K562 (cell line): ENCODE results near the gene SLC2A4. TPM values are rescaled to one million over a fixed set of nuclear protein-coding genes. Genes with fewer than 3 reads are reported as not detected.

Experiments
- ARID4B ChIP-seq: sonication (generic); formaldehyde crosslinking; IDR thresholded peaks from 2 replicates; pipeline ENCODE4 v1.8.0; 2022; ENCODE audit warnings: mild to moderate bottlenecking, missing genetic modification reagents
- BRD4 ChIP-seq: fragments of 200-600 bp; sonication (generic); IDR thresholded peaks from 2 replicates; pipeline ENCODE4 v1.6.1; 2017; ENCODE audit warnings: inconsistent platforms
- GTF2E2 ChIP-seq: fragments of 200-800 bp; sonication (Bioruptor generic); IDR thresholded peaks from 2 replicates; pipeline ENCODE4 v1.6.1; 2016; ENCODE audit warnings: missing genetic modification characterization, missing compliant biosample characterization
- KLF13 ChIP-seq: fragments of 450-650 bp; IDR thresholded peaks from 2 replicates; pipeline ENCODE4 v1.6.1; 2016; ENCODE audit warnings: missing genetic modification characterization, low read depth, mild to moderate bottlenecking, missing compliant biosample characterization, moderate library complexity, borderline replicate concordance
- KLF6 ChIP-seq: fragments of 250-450 bp; sonication (Bioruptor Pico); IDR thresholded peaks from 2 replicates; pipeline ENCODE4 v1.4.0; 2020; ENCODE audit warnings: mild to moderate bottlenecking, moderate library complexity, borderline replicate concordance
- MCM5 ChIP-seq: fragments of 450-650 bp; IDR thresholded peaks from 2 replicates; pipeline ENCODE4 v1.6.1; 2016; ENCODE audit warnings: low read depth
- NFYB ChIP-seq: IDR thresholded peaks from 2 replicates; pipeline ENCODE4 v1.6.1; 2011; ENCODE audit warnings: mild to moderate bottlenecking, moderate library complexity; ENCODE audit not compliant: insufficient read length; ENCODE audit errors: extremely low read depth
- PCBP2 ChIP-seq: fragments of 200-400 bp; formaldehyde crosslinking; IDR thresholded peaks from 2 replicates; pipeline ENCODE4 v1.6.1; 2018; ENCODE audit warnings: low read length, low read depth, mild to moderate bottlenecking, moderate library complexity; ENCODE audit not compliant: poor library complexity, severe bottlenecking
- PHF8 ChIP-seq: fragments of 200-600 bp; sonication (generic); IDR thresholded peaks from 2 replicates; pipeline ENCODE4 v1.6.1; 2012; ENCODE audit warnings: mixed run types, mild to moderate bottlenecking, inconsistent platforms, low read length, moderate library complexity, borderline replicate concordance
- POLR2AphosphoS2 ChIP-seq: IDR thresholded peaks from 2 replicates; pipeline ENCODE4 v1.6.1; 2012; ENCODE audit warnings: low read length, improper control_type of control experiment
- ZKSCAN3 ChIP-seq: fragments of 250-450 bp; sonication (Bioruptor Pico); IDR thresholded peaks from 2 replicates; pipeline ENCODE4 v1.4.0; 2020
- ZMIZ1 ChIP-seq, 2 experiments: fragments of 150-350 bp in 1 of 2; IDR thresholded peaks; 2 replicates each; pipeline ENCODE4 v1.6.1; 2012 to 2016; ENCODE audit warnings: low read depth in 2 of 2, low read length in 2 of 2, mild to moderate bottlenecking in 1 of 2, moderate library complexity in 1 of 2
- ZNF232 ChIP-seq: sonication (generic); formaldehyde crosslinking; IDR thresholded peaks from 2 replicates; pipeline ENCODE4 v1.8.0; 2022; ENCODE audit warnings: mild to moderate bottlenecking, missing genetic modification reagents
- polyA plus RNA-seq, 8 experiments: library from polyadenylated mRNA; depleted of rRNA in 4 of 8; stranded (reverse) in 5 of 8; unstranded in 3 of 8; fragments of >200 nt; fragmentation: Nextera tagmentation in 2 of 8; fragmentation: Illumina TruSeq in 1 of 8; extraction: Ambion mirVana in 2 of 8; extraction: Trizol in 1 of 8; gene quantifications; 2 replicates each; pipeline versions ENCODE4 v1.2.1 to v1.2.3, GENCODE V29; 2011 to 2014; ENCODE audit warnings: inconsistent platforms in 1 of 8, missing spikeins in 1 of 8
- total RNA-seq, 7 experiments: library from RNA; depleted of rRNA in 6 of 7; stranded (reverse); fragments of >200 nt in 6 of 7; fragmentation: Illumina TruSeq in 2 of 7; extraction: Trizol in 2 of 7; gene quantifications; 2 replicates each; pipeline versions ENCODE4 v1.2.1 to v1.2.3, GENCODE V29; 2011 to 2021; ENCODE audit warnings: low replicate concordance in 1 of 7
- TF ChIP-seq, protein P1 (sequence below): fragments of 250-450 bp; sonication (Bioruptor Pico); IDR thresholded peaks from 2 replicates; pipeline ENCODE4 v1.5.0; 2020; ENCODE audit warnings: mild to moderate bottlenecking, borderline replicate concordance
- TF ChIP-seq, protein P2 (sequence below): fragments of 450-650 bp; formaldehyde crosslinking; IDR thresholded peaks from 2 replicates; pipeline ENCODE4 v1.4.0; 2022; ENCODE audit warnings: mild to moderate bottlenecking, moderate library complexity

The SLC2A4 gene
- total and polyA plus RNA-seq, 9 of the 15 experiments (the other 6 are each of a cell fraction or from before 2014, with no cell fraction given) = 0.74 to 3.5 (median 1.6) TPM

GRCh38 chr17:7234083-7234951 lies 47.2 kb upstream of the SLC2A4 start, which contains the start of gene DVL2 (continued):
- TF ChIP-seq KLF6 = no peak
- TF ChIP-seq BRD4 = no peak
- TF ChIP-seq, protein P1, sequence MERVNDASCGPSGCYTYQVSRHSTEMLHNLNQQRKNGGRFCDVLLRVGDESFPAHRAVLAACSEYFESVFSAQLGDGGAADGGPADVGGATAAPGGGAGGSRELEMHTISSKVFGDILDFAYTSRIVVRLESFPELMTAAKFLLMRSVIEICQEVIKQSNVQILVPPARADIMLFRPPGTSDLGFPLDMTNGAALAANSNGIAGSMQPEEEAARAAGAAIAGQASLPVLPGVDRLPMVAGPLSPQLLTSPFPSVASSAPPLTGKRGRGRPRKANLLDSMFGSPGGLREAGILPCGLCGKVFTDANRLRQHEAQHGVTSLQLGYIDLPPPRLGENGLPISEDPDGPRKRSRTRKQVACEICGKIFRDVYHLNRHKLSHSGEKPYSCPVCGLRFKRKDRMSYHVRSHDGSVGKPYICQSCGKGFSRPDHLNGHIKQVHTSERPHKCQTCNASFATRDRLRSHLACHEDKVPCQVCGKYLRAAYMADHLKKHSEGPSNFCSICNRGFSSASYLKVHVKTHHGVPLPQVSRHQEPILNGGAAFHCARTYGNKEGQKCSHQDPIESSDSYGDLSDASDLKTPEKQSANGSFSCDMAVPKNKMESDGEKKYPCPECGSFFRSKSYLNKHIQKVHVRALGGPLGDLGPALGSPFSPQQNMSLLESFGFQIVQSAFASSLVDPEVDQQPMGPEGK = 0 out of 2 replicates have a peak, but pooled peaks have one; percentile 46
- peak; percentile 49; the same call in 1 of the 2 replicates for TF ChIP-seq PHF8
- TF ChIP-seq ARID4B (CRISPR knock-in tag) = peak; percentile 89
- TF ChIP-seq POLR2AphosphoS2 = peak; percentile 100
- TF ChIP-seq MCM5 = no peak
- TF ChIP-seq ZNF232 (CRISPR knock-in tag) = no peak
- no peak for TF ChIP-seq NFYB
- TF ChIP-seq GTF2E2 (tag) = no peak
- TF ChIP-seq ZMIZ1 (IDR thresholded peaks at IDR 0.05; ENCODE audit: low read depth in 2 of 2, low read length in 2 of 2) = no peak
- TF ChIP-seq, protein P2, sequence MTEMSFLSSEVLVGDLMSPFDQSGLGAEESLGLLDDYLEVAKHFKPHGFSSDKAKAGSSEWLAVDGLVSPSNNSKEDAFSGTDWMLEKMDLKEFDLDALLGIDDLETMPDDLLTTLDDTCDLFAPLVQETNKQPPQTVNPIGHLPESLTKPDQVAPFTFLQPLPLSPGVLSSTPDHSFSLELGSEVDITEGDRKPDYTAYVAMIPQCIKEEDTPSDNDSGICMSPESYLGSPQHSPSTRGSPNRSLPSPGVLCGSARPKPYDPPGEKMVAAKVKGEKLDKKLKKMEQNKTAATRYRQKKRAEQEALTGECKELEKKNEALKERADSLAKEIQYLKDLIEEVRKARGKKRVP (CRISPR knock-in tag) = 0 out of 2 replicates have a peak, but pooled peaks have one; percentile 58
- no peak for TF ChIP-seq PCBP2
- TF ChIP-seq KLF13 = peak; percentile 88
- no peak for TF ChIP-seq ZKSCAN3 (CRISPR knock-in tag)
